Ovary (tissue), 3 donors: ENCODE measurements around the gene PLCL1.

Experiments used
- CTCF ChIP-seq, 3 donors: fragments of 450-650 bp in 2 of 3; fragments of 200-600 bp in 1 of 3; IDR thresholded peaks; one replicate each; pipeline versions ENCODE4 v1.5.1 to v1.8.0; 2016 to 2022; ENCODE audit warnings: antibody characterized with exemption in 3 of 3, mild to moderate bottlenecking in 1 of 3
- EP300 ChIP-seq: sonication (generic); formaldehyde crosslinking; IDR thresholded peaks from one replicate; pipeline ENCODE4 v1.6.1; 2017; ENCODE audit warnings: antibody characterized with exemption
- POLR2A ChIP-seq: fragments of 450-650 bp; IDR thresholded peaks from one replicate; pipeline ENCODE4 v1.6.1; 2017; ENCODE audit warnings: antibody characterized with exemption, mild to moderate bottlenecking, moderate library complexity
- donor health status: DM: no; HTN: no; CAD: no.

GRCh38 chr2:198028955-198029354 lies 224.6 kb downstream of the PLCL1 start:
- TF ChIP-seq POLR2A, result no peak
- no peak for TF ChIP-seq CTCF (IDR thresholded peaks at IDR 0.05)
- TF ChIP-seq EP300, result no peak
